ENCODE results near the gene PSMG2.

The PSMG2 gene, protein sequence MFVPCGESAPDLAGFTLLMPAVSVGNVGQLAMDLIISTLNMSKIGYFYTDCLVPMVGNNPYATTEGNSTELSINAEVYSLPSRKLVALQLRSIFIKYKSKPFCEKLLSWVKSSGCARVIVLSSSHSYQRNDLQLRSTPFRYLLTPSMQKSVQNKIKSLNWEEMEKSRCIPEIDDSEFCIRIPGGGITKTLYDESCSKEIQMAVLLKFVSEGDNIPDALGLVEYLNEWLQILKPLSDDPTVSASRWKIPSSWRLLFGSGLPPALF

GRCh38 chr18:12702221-12703095, at the start of gene PSMG2, which contains the start of gene CEP76:
Gene PSMG2 (plus strand): TSS chr18:12703042. CDS start chr18:12703108, 66 bp downstream.
Gene CEP76 (minus strand): TSS chr18:12702723. CDS start chr18:12702548, 175 bp downstream.
- FAIRE-seq (no peak), DNase-seq (ENCODE audit: low spot score) (peak; percentile 53)

DNA sequence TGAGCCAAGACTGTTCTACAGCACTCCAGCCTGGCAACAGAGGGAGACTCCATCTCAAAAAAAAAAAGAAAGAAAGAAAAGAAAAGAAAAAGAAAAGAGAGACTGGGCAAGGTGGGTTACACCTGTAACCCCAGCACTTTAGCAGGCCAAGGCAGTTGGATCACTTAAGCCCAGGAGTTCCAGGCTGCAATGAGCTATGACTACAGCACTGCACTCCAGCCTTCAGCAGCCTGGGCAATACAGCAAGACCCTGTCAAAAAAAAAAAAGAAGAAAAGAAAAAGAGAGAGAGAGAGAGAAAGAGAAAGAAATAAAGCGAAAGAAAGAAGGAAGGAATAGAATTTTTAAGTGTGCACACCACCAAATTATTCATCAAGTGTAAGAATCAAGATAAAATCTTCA, 47.9 kb upstream of the PSMG2 start:
- FAIRE-seq (no peak), DNase-seq (ENCODE audit: low spot score) (no peak)

- no peak for FAIRE-seq
- no peak for DNase-seq (ENCODE audit: low spot score)
These were observed 46.3 kb upstream of the PSMG2 start for GRCh38 chr18:12656605-12656937.

GRCh38 chr18:12656938-12657683, 45.7 kb upstream of the PSMG2 start:
- no peak for DNase-seq (ENCODE audit: low spot score)
- FAIRE-seq: no peak

DNA sequence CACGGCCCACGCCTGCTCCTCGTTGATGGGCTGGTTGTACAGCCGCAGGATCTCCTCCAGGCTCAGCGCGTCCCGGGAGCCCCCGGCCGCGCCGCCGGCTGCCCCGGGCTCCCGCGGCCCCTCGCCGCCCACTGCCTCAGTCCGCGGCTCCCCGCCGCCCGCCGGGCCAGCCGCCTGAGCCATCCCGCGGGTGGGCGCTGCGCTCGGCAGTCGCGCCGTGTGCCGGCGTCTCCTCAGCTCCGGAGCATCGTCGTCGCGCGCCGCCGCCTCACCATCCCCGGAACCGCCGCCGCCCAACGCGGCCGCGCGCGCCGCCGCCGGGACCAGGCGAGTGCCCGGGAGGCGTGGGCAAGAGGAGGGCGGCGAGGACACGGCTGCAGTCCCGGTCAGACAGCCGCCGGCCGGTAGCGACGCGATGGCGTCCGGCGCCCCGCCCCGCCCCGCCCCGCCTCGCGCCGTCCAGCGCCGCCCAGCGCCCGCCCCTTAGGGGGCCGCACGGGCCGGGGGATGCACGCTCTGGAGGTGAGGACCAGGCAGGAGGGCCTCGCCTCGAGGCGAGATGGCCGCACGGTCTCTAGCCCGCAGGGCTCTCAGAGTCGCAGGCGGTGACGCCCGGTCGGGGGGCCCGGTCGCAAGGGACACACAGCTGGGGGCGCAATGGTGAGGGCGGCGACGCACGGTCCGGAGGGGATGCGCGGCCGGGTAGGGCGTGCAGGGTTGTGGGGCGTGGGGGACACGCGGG, 45.0 kb upstream of the PSMG2 start, which contains the start of gene SPIRE1:
SPIRE1 (minus strand) TSS at position 424 of the 742 bp plus-strand sequence; CDS start at position 183, 241 bp downstream.
- FAIRE-seq: no peak
- DNase-seq (ENCODE audit: low spot score): peak; percentile 63

DNA sequence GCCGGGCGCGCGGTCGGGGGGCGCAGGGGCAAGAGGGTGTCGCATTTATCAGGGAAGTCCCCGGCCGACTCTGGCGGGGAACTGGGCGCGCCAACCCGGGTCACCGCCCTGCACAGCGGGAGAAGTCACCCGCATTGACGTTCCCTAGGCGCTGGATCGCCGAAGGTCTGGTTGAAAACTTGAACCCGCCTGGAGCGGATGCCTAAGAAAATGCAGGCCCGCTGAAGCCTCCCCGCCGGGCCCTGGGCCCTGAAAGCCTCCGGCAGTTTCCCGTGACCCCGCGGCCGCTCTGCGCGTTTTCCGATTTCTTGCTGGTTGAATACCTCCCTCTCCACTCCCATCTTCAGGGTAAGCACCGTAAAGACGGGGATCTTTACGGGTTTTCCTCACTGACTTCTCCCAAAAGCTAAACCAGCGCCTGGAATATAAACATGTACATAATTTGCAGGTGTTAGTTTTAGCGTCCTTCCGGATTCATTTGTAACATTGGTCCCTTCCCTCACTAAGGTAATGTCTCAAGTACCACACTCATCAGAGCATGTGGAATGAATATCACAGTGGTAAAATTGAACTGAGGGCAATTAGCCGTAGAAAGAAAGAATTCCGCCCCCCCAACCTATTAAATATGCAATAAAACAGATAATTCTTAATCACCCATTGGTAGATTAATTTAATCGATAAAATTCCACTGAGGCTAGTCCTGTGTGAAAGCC, 44.3 kb upstream of the PSMG2 start:
- FAIRE-seq: no peak
- DNase-seq (ENCODE audit: low spot score): no peak

DNA sequence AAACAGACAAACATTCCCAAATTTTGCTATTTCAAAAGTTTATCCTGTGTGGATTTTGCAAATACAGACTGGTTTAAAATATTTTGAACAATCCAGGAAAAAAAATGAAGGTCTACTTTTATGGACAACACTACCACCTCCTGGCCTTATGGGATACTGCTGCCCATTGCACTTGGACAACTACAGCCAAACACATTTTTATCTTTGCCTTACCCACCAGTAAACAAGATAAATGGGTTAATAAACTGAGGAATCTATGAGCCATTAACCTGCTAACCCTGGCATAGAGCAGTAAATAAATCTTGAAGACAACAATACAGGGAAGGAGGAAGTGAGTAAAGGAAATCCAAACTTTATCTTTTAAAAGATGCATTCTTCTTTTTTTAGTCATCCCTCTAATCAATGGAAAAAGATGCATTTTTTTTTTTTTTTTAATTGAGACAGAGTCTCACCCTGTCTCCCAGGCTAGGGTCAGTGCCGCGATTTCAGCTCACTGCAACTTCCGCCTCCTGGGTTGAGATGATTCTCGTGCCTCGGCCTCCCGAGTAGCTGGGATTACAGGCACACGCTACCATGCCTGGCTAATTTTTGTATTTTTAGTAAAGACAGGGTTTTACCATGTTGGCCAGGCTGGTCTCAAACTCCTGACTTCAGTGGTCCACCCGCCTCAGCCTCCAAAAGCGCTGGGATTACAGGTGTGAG, 42.8 kb upstream of the PSMG2 start:
- peak; percentile 44 for DNase-seq (ENCODE audit: low spot score)

DNA sequence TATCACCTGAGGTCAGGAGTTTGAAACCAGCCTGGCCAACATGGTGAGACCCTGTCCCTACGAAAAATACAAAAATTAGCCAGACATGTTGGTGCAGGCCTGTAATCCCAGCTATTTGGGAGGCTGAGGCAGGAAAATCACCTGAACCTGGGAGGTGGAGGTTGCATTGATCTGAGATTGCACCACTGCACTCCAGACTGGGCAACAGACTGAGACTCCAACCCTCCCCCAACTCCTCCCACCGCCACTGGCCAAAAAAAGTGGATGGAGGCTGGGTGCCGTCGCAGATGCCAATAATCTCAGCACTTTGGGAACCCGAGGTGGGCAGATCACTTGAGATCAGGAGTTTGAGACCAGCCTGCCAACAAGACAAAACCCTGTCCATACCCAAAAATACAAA, 34.8 kb upstream of the PSMG2 start:
- FAIRE-seq: no peak
- DNase-seq (ENCODE audit: low spot score): no peak

More for the DNA sequence above, 42.8 kb upstream of the PSMG2 start:
- peak; percentile 77 for FAIRE-seq

- DNase-seq (ENCODE audit: low spot score): no peak
- FAIRE-seq: no peak
These were observed 23.6 kb upstream of the PSMG2 start for GRCh38 chr18:12679183-12679786.

DNA sequence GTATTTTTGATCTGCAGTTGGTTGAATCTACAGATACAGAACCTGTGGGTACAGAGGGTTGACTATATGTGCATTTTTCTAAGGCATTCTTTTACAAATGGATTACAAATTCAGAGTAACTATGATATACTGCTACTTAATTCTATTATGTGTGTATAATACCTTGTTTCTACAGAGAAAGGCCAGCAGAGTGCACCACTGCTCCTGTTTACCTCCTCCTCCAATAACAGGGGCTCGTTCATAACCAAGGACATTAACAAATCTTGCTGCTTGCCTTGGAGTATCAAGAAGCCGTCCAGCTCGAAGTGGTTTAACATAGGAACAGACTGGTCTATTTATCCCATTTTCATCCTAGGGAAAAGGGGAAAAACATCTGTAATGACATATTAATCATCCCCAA, 16.7 kb upstream of the PSMG2 start:
- no peak for FAIRE-seq
- DNase-seq (ENCODE audit: low spot score): no peak

DNA sequence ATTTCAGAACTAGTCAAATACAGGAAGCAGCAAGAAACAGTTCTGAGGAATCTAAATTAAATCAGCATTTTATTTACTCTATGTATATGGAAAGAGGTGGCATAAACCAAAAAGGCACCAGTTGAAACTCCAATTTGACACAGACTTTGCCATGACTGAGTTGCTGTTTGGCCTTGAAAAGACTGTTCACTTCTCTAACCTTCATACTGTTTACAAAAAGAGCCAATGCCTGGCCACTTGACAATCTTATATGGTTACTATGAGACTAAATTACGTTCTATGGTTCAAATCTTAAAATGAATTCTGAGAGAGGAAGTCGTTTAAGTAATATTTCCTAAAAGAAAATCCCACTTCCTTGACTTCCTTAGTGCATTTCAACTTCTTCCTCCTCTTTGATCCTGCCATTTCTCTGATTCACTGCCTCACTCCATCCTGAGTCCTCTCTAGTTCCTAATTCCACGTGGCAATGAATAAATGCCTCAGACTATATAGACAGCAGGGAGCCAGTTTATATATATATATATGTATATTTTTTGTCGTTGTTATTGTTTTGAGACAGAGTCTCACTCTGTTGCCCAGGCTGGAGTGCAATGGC, 13.5 kb upstream of the PSMG2 start:
- DNase-seq (ENCODE audit: low spot score) (no peak), FAIRE-seq (no peak)

DNA sequence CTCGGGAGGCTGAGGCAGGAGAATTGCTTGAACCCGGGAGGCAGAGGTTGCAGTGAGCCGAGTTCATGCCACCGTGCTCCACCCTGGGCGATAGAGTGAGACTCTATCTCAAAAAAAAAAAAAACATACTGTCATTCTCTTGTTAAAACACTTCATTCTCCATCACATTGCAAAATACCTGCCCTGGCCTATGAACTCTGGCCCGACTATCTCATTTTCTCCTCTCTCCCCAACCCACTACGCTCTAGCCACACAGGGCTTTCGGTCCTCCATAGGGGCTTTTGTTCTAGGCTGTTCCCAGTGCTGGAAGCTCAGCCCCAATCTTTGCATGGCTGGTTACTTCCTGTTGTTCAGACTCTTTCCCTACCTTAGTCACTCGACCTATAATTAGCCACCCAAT, 10.6 kb upstream of the PSMG2 start:
- no peak for DNase-seq (ENCODE audit: low spot score)
- no peak for FAIRE-seq

DNA sequence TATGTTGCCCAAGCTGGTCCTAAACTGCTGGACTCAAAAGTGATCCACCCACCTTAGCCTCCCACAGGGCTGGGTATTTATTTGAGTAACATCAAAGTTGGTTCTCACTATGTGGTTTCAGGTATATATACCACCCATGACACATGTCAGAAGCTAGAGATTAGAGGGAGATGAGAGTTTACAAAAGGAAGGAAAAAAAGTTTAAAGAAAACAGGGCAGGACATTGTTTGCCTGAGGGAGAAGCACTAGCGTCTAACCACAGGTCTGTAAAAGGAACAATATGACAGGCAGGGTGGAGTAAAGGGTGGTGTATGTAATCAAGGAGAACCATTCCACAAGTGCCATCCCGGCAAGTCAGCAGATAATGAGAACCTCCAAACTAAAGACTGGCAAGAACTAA, 8.8 kb upstream of the PSMG2 start:
- FAIRE-seq (no peak), DNase-seq (ENCODE audit: low spot score) (no peak)

DNA sequence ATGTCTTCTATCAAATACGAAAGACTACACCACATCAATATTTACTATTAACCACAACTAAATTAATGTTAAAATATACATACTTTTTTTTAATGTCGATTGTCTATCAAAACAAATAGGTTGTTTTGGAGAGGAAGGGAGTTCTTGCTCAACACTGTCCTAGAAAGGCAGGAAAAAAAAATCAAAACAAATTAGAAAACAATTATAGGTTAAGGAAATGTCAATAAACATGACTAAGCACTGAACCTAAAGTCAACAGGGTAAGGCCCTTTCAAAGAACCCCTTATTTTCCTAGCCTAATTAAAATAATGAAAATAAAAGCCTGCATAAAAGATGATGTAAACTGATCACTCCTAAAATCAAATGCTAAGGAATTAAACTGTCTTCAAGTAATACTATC, 3.1 kb upstream of the PSMG2 start:
- FAIRE-seq: no peak
- DNase-seq (ENCODE audit: low spot score): peak; percentile 1

DNA sequence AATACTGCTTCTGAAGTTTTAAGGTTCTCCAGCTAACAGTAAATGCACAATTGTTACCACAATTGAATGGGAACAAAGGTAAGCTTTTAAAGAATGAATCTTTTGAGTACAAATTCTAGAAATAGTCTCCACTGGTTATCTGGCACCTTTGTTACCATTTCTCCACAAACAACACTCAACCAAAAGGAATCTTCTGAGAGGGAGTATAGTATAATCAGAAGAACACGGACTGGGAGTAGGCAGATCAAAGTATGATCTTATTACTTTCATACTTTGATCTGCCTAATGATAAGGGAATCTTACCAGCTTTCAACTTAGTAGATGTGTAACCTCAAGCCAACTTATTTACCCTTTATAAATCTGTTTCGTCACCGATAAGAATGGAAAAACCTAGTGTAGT, 1.7 kb upstream of the PSMG2 start:
- FAIRE-seq (no peak), DNase-seq (ENCODE audit: low spot score) (peak; percentile 1)

GRCh38 chr18:12703096-12703567, 290 bp downstream of the PSMG2 start:
- FAIRE-seq (no peak), DNase-seq (ENCODE audit: low spot score) (no peak)

DNA sequence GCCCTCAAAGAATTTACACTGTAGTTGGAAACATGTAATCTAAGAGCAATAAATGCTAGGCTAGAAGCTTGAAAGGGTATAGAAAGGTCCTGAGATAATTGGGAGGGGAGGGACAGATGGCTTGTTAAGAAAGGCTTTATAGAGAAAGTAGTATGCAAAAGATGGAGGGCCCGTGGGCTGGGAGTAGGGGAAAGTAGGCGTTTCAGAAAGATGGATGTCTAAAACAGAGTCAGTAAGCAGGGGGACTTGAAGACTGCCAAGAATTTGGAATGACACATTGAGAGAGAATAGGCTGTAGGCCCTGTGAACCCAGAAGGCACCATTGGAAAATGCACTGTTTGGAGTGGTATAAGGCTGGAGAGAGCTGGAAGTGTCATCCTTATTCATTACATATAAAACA, 822 bp downstream of the PSMG2 start:
- DNase-seq (ENCODE audit: low spot score): no peak
- no peak for FAIRE-seq

GRCh38 chr18:12711446-12711845, 8.6 kb downstream of the PSMG2 start:
- no peak for FAIRE-seq
- DNase-seq (ENCODE audit: low spot score): no peak
